ENCODE results near the gene KIDINS220. TPM values are rescaled to one million over a fixed set of nuclear protein-coding genes. Genes with fewer than 3 reads are reported as not detected.

KIDINS220 gene
- total RNA-seq, 1 donor from 2014 or later, result 68.2 TPM

GRCh38 chr2:8693157-8693821, 144.1 kb downstream of the KIDINS220 start:
- Mint-ChIP-seq H3K9me3 (ENCODE audit: low read depth) (peaks cover 4% of the 10 kb centered on the region), H3K4me1 (ENCODE audit: low read depth) (peaks cover 14% of the 10 kb centered on the region), H3K27me3 (ENCODE audit: low read depth) (peaks cover 2% of the 10 kb centered on the region), H3K36me3 (ENCODE audit: low read depth) (no peaks in the 10 kb centered on the region), H3K4me3 (ENCODE audit: unreplicated experiment) (peak overlapping the region; percentile 25), H3K27ac (ENCODE audit: unreplicated experiment) (no peak overlapping the region)
- TF ChIP-seq, protein P1, sequence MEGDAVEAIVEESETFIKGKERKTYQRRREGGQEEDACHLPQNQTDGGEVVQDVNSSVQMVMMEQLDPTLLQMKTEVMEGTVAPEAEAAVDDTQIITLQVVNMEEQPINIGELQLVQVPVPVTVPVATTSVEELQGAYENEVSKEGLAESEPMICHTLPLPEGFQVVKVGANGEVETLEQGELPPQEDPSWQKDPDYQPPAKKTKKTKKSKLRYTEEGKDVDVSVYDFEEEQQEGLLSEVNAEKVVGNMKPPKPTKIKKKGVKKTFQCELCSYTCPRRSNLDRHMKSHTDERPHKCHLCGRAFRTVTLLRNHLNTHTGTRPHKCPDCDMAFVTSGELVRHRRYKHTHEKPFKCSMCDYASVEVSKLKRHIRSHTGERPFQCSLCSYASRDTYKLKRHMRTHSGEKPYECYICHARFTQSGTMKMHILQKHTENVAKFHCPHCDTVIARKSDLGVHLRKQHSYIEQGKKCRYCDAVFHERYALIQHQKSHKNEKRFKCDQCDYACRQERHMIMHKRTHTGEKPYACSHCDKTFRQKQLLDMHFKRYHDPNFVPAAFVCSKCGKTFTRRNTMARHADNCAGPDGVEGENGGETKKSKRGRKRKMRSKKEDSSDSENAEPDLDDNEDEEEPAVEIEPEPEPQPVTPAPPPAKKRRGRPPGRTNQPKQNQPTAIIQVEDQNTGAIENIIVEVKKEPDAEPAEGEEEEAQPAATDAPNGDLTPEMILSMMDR (IDR thresholded peaks at IDR 0.05), result peak; percentile 77
- no peak for DNase-seq (ENCODE audit: low spot score)

DNA sequence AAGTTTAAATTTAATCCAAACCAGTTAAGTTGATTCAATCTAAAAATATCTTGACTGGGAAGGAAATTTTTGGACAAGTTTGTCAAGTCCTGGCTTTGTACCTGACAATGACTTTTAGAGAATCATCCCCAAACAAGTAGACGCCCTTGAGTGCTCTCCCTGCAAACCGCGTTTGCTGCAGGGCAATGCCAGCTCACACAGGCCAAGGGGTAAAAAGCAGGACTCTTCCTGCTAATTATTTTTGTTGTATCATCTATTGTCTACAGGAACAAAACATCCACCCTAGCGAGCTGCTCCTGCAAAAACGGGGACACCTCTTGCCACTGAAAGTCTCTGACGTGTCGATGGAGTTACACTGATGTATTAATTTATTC, 144.6 kb downstream of the KIDINS220 start:
- TF ChIP-seq, protein P1 (IDR thresholded peaks at IDR 0.05), result no peak
- H3K9me3 Mint-ChIP-seq (ENCODE audit: low read depth), result peaks cover 3% of the 10 kb centered on the region
- DNase-seq (ENCODE audit: low spot score), result no peak
- peak overlapping the region; percentile 25 for H3K4me3 Mint-ChIP-seq (ENCODE audit: unreplicated experiment)
- no peak overlapping the region for H3K27ac Mint-ChIP-seq (ENCODE audit: unreplicated experiment)
- peaks cover 2% of the 10 kb centered on the region for H3K27me3 Mint-ChIP-seq (ENCODE audit: low read depth)
- no peaks in the 10 kb centered on the region for H3K36me3 Mint-ChIP-seq (ENCODE audit: low read depth)
- H3K4me1 Mint-ChIP-seq (ENCODE audit: low read depth), result peaks cover 14% of the 10 kb centered on the region

GRCh38 chr2:8691859-8692437, 145.5 kb downstream of the KIDINS220 start:
- H3K27ac Mint-ChIP-seq (ENCODE audit: unreplicated experiment), result no peak overlapping the region
- no peak for DNase-seq (ENCODE audit: low spot score)
- H3K27me3 Mint-ChIP-seq (ENCODE audit: low read depth), result peaks cover 2% of the 10 kb centered on the region
- no peaks in the 10 kb centered on the region for H3K9me3 Mint-ChIP-seq (ENCODE audit: low read depth)
- no peaks in the 10 kb centered on the region for H3K36me3 Mint-ChIP-seq (ENCODE audit: low read depth)
- no peak overlapping the region for H3K4me3 Mint-ChIP-seq (ENCODE audit: unreplicated experiment)
- TF ChIP-seq, protein P1 (IDR thresholded peaks at IDR 0.05), result no peak
- peaks cover 14% of the 10 kb centered on the region for H3K4me1 Mint-ChIP-seq (ENCODE audit: low read depth)

DNA sequence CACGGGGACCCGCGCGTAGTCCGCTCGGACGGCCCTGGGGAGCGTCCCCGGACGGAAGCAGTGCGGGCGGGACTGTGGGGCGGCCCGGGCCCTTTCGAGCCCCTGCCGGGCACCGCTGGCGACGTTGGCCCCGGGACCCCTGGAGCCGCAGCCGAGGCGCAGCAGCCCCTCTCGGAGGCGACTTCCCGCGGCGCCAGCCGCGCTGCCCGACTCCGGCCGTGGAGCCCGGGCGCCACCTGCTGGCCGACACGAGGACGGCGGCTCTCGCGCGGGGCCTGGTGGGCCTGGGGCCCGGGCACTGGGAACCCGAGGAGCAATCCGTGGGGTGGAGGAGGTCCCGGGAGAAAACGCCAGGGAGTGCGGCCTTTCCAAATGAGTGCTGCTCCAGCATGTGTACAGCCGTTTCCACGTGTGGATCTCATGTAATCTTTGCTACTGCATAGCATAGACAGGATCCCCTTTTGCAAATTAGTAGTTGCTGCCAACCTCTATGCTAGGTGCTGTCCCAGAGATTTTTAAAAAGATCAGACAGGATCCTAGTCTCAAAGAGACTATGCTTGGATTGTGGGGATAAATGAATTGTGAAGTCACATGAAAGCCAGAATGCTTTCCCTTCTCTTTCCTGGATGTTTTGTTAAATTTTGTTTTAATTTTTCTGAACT, 151.6 kb downstream of the KIDINS220 start:
- no peaks in the 10 kb centered on the region for H3K36me3 Mint-ChIP-seq (ENCODE audit: low read depth)
- peaks cover 20% of the 10 kb centered on the region for H3K4me1 Mint-ChIP-seq (ENCODE audit: low read depth)
- H3K27ac Mint-ChIP-seq (ENCODE audit: unreplicated experiment), result no peak overlapping the region
- no peaks in the 10 kb centered on the region for H3K27me3 Mint-ChIP-seq (ENCODE audit: low read depth)
- H3K9me3 Mint-ChIP-seq (ENCODE audit: low read depth), result no peaks in the 10 kb centered on the region
- no peak overlapping the region for H3K4me3 Mint-ChIP-seq (ENCODE audit: unreplicated experiment)
- TF ChIP-seq, protein P1 (IDR thresholded peaks at IDR 0.05), result peak; percentile 100
- no peak for DNase-seq (ENCODE audit: low spot score)

DNA sequence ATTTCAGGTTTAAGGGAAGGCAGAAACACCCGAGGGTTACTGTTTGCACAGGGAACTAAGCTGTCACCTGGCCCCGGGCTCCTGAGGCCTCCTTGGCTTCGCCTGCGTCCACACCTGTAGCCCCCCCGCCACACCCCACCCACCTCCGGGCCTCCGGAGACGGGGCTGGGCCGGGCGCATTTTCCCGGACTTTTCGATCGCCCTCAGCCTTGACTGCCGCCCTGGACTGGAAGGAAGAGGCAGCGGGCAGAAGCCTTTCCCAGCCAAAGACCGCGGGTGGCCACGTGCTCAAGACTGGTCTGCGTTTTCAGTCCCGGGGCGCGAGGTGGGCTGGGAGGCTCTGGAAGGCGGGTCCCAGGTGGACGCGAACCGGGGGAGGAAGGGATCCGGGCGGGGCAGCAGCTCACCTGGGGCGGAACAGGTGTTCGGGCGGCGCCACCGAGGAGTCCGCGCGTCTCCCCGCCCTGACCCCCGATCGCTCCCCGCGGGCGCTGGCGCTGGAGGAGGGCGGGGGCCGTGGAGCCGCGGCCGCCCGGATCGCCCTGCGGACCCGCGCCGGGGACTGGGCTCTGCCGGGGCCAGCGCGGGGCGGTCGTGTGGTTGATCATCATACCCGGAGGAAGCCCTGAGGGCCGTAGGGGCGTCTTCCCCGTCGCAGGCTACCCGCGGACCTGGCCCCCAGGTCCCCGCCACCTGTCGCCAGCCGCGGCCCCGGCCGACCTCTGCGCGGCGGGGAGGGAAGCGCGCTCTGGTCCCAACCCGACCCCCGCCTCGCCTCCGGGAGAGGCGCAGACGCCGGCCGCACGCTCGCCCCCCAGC, 152.3 kb downstream of the KIDINS220 start:
- Mint-ChIP-seq H3K36me3 (ENCODE audit: low read depth) (no peaks in the 10 kb centered on the region), H3K27me3 (ENCODE audit: low read depth) (no peaks in the 10 kb centered on the region), H3K27ac (ENCODE audit: unreplicated experiment) (peak overlapping the region; percentile 75), H3K4me3 (ENCODE audit: unreplicated experiment) (peak overlapping the region; percentile 74), H3K4me1 (ENCODE audit: low read depth) (peaks cover 28% of the 10 kb centered on the region), H3K9me3 (ENCODE audit: low read depth) (no peaks in the 10 kb centered on the region)
- DNase-seq (ENCODE audit: low spot score), result peak; percentile 90
- TF ChIP-seq, protein P1 (IDR thresholded peaks at IDR 0.05), result no peak
